WTC11 (cell line): Measurements from ENCODE around the gene NCKIPSD. TPM values are rescaled to one million over a fixed set of nuclear protein-coding genes. Genes with fewer than 3 reads are reported as not detected.

Experiments
- ATAC-seq: fragments of 200-7000 bp; cut with Tn5 transposase; 2 replicates; pipeline ENCODE4 v1.10.0; 2021; ENCODE audit warnings: mild to moderate bottlenecking, moderate library complexity
- CTCF ChIA-PET: fragments of 300-600 bp; sonication (Branson Sonifier 250); formaldehyde crosslinking; loops from one replicate; lab custom pipeline; 2021; ENCODE audit warnings: antibody characterized with exemption; lab: Charles Lee
- POLR2A ChIA-PET: fragments of 350-600 bp; sonication (Branson Sonifier 250); formaldehyde crosslinking; loops from one replicate; lab custom pipeline; 2021; ENCODE audit warnings: antibody characterized with exemption; lab: Charles Lee
- DNase-seq: peaks from one replicate; pipeline ENCODE4 v3.0.0; 2021; ENCODE audit warnings: low spot score
- H3K27ac Mint-ChIP-seq: 2 replicates; pipeline ENCODE4 v1.8.0; 2021; ENCODE audit warnings: mixed read lengths
- H3K27me3 Mint-ChIP-seq: 2 replicates; pipeline ENCODE4 v1.8.0; 2021; ENCODE audit warnings: low read depth, mild to moderate bottlenecking, moderate library complexity, mixed read lengths
- H3K36me3 Mint-ChIP-seq: 2 replicates; pipeline ENCODE4 v1.8.0; 2021; ENCODE audit warnings: mixed read lengths
- H3K4me1 Mint-ChIP-seq: 2 replicates; pipeline ENCODE4 v1.8.0; 2022; ENCODE audit warnings: mixed read lengths
- H3K4me3 Mint-ChIP-seq: 2 replicates; pipeline ENCODE4 v1.8.0; 2021; ENCODE audit warnings: mild to moderate bottlenecking, moderate library complexity, mixed read lengths
- H3K9me3 Mint-ChIP-seq: 2 replicates; pipeline ENCODE4 v1.8.0; 2021; ENCODE audit warnings: mixed read lengths
- AR ChIP-seq: fragments of 250-450 bp; sonication (Bioruptor Pico); IDR thresholded peaks from 2 replicates; pipeline ENCODE4 v1.9.0; 2021; ENCODE audit warnings: mild to moderate bottlenecking
- ATF3 ChIP-seq: sonication (generic); formaldehyde crosslinking; conservative IDR thresholded peaks from 2 replicates; pipeline ENCODE4 v1.8.1; 2022; ENCODE audit warnings: mild to moderate bottlenecking, missing genetic modification reagents
- CBFB ChIP-seq: sonication (generic); formaldehyde crosslinking; IDR thresholded peaks from 2 replicates; pipeline ENCODE4 v1.8.1; 2022; ENCODE audit warnings: mild to moderate bottlenecking, low read depth, missing genetic modification reagents
- CDX4 ChIP-seq: fragments of 250-450 bp; sonication (Bioruptor Pico); IDR thresholded peaks from 2 replicates; pipeline ENCODE4 v1.9.0; 2021; ENCODE audit warnings: moderate library complexity, mild to moderate bottlenecking, inconsistent platforms, borderline replicate concordance
- ELF4 ChIP-seq: sonication (generic); formaldehyde crosslinking; IDR thresholded peaks from 2 replicates; pipeline ENCODE4 v1.8.1; 2022; ENCODE audit warnings: low read depth, mild to moderate bottlenecking, moderate library complexity, missing genetic modification reagents
- EMX1 ChIP-seq: fragments of 250-450 bp; sonication (Bioruptor Pico); IDR thresholded peaks from 2 replicates; pipeline ENCODE4 v1.8.0; 2021; ENCODE audit warnings: mild to moderate bottlenecking
- ESRRA ChIP-seq: sonication (generic); formaldehyde crosslinking; IDR thresholded peaks from 2 replicates; pipeline ENCODE4 v1.8.1; 2022; ENCODE audit warnings: mild to moderate bottlenecking, missing genetic modification reagents, borderline replicate concordance
- GRHL2 ChIP-seq: fragments of 250-450 bp; sonication (Bioruptor Pico); IDR thresholded peaks from 2 replicates; pipeline ENCODE4 v1.8.0; 2022; ENCODE audit warnings: mild to moderate bottlenecking, moderate library complexity; ENCODE audit not compliant: insufficient replicate concordance, severe bottlenecking
- HMGA2 ChIP-seq: fragments of 250-450 bp; sonication (Bioruptor Pico); IDR thresholded peaks from 2 replicates; pipeline ENCODE4 v1.4.0; 2021; ENCODE audit warnings: mild to moderate bottlenecking, moderate library complexity
- MXD4 ChIP-seq: fragments of 250-450 bp; sonication (Bioruptor Pico); IDR thresholded peaks from 2 replicates; pipeline ENCODE4 v1.8.0; 2021; ENCODE audit warnings: mild to moderate bottlenecking, moderate library complexity, borderline replicate concordance
- NR1H2 ChIP-seq: sonication (generic); formaldehyde crosslinking; IDR thresholded peaks from 2 replicates; pipeline ENCODE4 v1.9.0; 2021; ENCODE audit warnings: mild to moderate bottlenecking, moderate library complexity, missing genetic modification reagents
- NR3C1 ChIP-seq: sonication (generic); formaldehyde crosslinking; conservative IDR thresholded peaks from 2 replicates; pipeline ENCODE4 v1.8.1; 2023; ENCODE audit warnings: low read depth, mild to moderate bottlenecking, missing genetic modification reagents
- PREB ChIP-seq: sonication (generic); formaldehyde crosslinking; IDR thresholded peaks from 2 replicates; pipeline ENCODE4 v1.8.1; 2022; ENCODE audit warnings: mild to moderate bottlenecking, missing genetic modification reagents, moderate library complexity, borderline replicate concordance
- PRRX2 ChIP-seq: fragments of 250-450 bp; sonication (Bioruptor Pico); IDR thresholded peaks from 2 replicates; pipeline ENCODE4 v1.8.0; 2021; ENCODE audit warnings: mild to moderate bottlenecking
- RELA ChIP-seq: sonication (generic); formaldehyde crosslinking; IDR thresholded peaks from 2 replicates; pipeline ENCODE4 v1.8.1; 2022; ENCODE audit warnings: missing genetic modification reagents, mild to moderate bottlenecking, borderline replicate concordance
- RORB ChIP-seq: fragments of 250-450 bp; sonication (Bioruptor Pico); IDR thresholded peaks from 2 replicates; pipeline ENCODE4 v1.9.0; 2021; ENCODE audit warnings: mild to moderate bottlenecking
- STAT6 ChIP-seq: sonication (generic); formaldehyde crosslinking; conservative IDR thresholded peaks from 2 replicates; pipeline ENCODE4 v1.8.1; 2023; ENCODE audit warnings: mild to moderate bottlenecking, low read depth, missing genetic modification reagents, moderate library complexity
- ZNF232 ChIP-seq: sonication (generic); formaldehyde crosslinking; IDR thresholded peaks from 2 replicates; pipeline ENCODE4 v1.8.0; 2022; ENCODE audit warnings: mild to moderate bottlenecking, missing genetic modification reagents
- ZNF416 ChIP-seq: fragments of 250-450 bp; sonication (Bioruptor Pico); IDR thresholded peaks from 2 replicates; pipeline ENCODE4 v1.9.0; 2021; ENCODE audit warnings: mild to moderate bottlenecking, inconsistent platforms
- ZNF423 ChIP-seq: fragments of 250-450 bp; sonication (Bioruptor Pico); IDR thresholded peaks from 2 replicates; pipeline ENCODE4 v2.1.2; 2022; ENCODE audit warnings: mild to moderate bottlenecking, moderate library complexity
- ZNF512 ChIP-seq: sonication (generic); formaldehyde crosslinking; IDR thresholded peaks from 2 replicates; pipeline ENCODE4 v1.8.1; 2022; ENCODE audit warnings: missing genetic modification reagents, borderline replicate concordance
- total RNA-seq: library from RNA; stranded (reverse); gene quantifications from 3 replicates; pipeline ENCODE4 v1.2.3, GENCODE V29; 2021

The NCKIPSD gene
- total RNA-seq, 1 experiment from 2014 or later: 40.1 TPM

GRCh38 chr3:48689384-48689783 is 3.7 kb upstream of the NCKIPSD start:
- Mint-ChIP-seq H3K9me3 (no peaks in the 10 kb centered on the region), H3K36me3 (peaks cover 58% of the 10 kb centered on the region), H3K4me3 (no peak overlapping the region), H3K27me3 (no peaks in the 10 kb centered on the region), H3K27ac (peak overlapping the region; percentile 63; the same call in 1 of the 2 replicates), H3K4me1 (peaks cover 8% of the 10 kb centered on the region)
- TF ChIP-seq RORB (no peak), EMX1 (CRISPR knock-in tag) (no peak), HMGA2 (CRISPR knock-in tag) (no peak), STAT6 (CRISPR knock-in tag) (no peak), ZNF512 (CRISPR knock-in tag) (no peak), ZNF416 (CRISPR knock-in tag) (no peak), ZNF232 (CRISPR knock-in tag) (no peak), AR (CRISPR knock-in tag) (no peak), NR1H2 (CRISPR knock-in tag) (no peak)
- POLR2A ChIA-PET: no interaction called here
- ATAC-seq (no peak), DNase-seq (no peak)
- CTCF ChIA-PET: no interaction called here

GRCh38 chr3:48688737-48689075 is 3.0 kb upstream of the NCKIPSD start:
- ChIA-PET CTCF (interaction anchor here (1.6 kb wide), 1 partner anchor 53 kb away, joined by 8 read pairs; the partner anchor contains the start of gene SLC26A6), POLR2A (no interaction called here)
- Mint-ChIP-seq H3K27me3 (no peaks in the 10 kb centered on the region), H3K36me3 (peaks cover 52% of the 10 kb centered on the region), H3K4me3 (no peak overlapping the region), H3K4me1 (peaks cover 14% of the 10 kb centered on the region), H3K9me3 (no peaks in the 10 kb centered on the region), H3K27ac (no peak overlapping the region)
- DNase-seq: no peak
- TF ChIP-seq ATF3 (no peak), NR3C1 (CRISPR knock-in tag) (no peak)
- ATAC-seq: no peak

- ChIA-PET POLR2A (interaction anchor here (0.6 kb wide), 1 partner anchor 212 kb away, joined by 8 read pairs; no protein-coding TSS in a partner anchor), CTCF (interaction anchor here (1.6 kb wide), 1 partner anchor 53 kb away, joined by 8 read pairs; the partner anchor contains the start of gene SLC26A6)
- Mint-ChIP-seq H3K9me3 (no peaks in the 10 kb centered on the region), H3K36me3 (peaks cover 47% of the 10 kb centered on the region), H3K27me3 (no peaks in the 10 kb centered on the region), H3K27ac (no peak overlapping the region), H3K4me3 (no peak overlapping the region), H3K4me1 (peaks cover 16% of the 10 kb centered on the region)
- DNase-seq (no peak), ATAC-seq (no peak)
- no peak for TF ChIP-seq CDX4 (CRISPR knock-in tag)
- TF ChIP-seq PREB (CRISPR knock-in tag): no peak
- no peak for TF ChIP-seq RELA
- no peak for TF ChIP-seq PRRX2 (CRISPR knock-in tag)
- TF ChIP-seq CBFB (CRISPR knock-in tag): no peak
- no peak for TF ChIP-seq MXD4
- no peak for TF ChIP-seq ELF4
- no peak for TF ChIP-seq GRHL2 (CRISPR knock-in tag)
- TF ChIP-seq ESRRA (CRISPR knock-in tag): no peak
- TF ChIP-seq ZNF423 (CRISPR knock-in tag): no peak
These were observed 2.5 kb upstream of the NCKIPSD start for GRCh38 chr3:48688032-48688736.
